ENCODE data around the gene PAIP2.

Gene PAIP2

DNA sequence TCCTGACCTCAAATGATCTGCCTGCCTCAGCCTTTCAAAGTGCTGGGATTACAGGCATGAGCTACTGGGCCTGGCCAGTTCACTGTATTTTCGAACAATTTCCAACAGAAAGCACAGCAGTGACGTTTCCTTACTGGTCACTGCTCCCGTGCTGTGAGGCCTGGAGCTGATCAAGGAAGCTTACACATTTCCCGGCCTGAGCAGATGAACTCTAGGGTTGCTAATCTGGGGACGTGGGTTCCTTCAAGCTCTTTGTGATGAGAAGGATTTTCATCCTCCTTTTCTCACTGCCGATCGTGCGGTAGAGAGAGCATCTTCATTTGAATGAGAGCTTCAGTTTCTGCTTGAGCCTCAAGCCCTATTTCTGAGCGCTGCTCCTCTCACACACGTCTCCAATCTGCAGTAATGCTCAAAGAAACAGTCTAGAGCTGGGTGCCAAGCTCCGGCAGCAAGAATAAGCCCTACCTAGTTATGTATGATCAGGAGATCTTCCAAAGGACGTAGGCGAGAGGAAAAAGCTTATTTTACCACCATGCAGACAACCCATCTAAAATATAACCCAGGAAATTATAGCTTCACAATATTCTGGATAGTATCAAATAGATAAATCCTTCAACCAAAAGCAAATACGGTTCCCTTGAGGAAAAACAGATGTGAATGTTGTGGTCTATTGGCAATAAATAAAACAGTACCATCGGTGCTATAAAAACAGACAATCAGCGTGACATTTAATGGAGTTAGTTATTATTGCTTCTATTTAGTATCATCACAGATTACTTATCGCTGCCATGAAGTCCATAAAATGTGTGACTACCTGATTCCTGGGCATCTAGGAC, 69.6 kb downstream of the PAIP2 start:
- DNase-seq (ENCODE audit: low read depth), result no peak

DNA sequence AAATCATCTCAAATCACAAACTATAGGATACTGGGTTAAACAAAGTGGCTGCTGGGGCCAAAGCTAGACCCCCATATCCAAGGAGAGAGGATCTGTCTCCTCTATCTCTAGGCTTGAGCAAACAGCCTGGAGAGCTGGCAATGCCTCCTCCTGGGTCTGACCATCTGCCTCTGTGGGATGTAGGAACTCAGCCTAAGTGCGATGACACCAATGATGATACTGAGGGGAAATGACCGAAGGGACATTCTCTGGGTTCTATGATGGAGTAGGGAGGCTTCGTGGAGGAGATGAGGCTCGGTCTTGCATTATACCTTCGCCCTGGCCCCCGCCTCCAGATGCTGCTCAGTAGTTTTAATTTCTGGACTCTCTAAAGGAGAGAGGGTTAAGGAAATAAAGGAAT, 71.5 kb downstream of the PAIP2 start:
- DNase-seq (ENCODE audit: low read depth), result no peak

DNA sequence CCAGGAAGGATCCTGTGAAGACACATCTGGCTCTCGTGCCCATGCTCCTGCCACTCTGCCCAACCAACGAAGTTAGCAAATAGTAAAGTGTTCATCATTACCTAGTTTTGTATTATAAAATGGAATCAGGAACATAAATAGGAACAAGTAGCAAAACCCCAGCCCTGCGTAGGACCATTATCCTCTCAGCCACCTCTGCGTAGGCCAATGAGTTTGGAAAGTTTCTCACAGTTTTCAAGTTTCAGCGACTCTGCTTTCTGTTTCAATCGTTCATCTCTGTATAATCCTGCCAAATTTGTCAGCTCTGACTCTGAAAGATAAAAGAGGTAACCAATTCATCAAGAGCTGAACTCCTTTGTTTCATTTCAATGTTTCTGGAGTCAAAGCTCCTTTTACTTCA, 72.3 kb downstream of the PAIP2 start:
- DNase-seq (ENCODE audit: low read depth), result no peak

DNA sequence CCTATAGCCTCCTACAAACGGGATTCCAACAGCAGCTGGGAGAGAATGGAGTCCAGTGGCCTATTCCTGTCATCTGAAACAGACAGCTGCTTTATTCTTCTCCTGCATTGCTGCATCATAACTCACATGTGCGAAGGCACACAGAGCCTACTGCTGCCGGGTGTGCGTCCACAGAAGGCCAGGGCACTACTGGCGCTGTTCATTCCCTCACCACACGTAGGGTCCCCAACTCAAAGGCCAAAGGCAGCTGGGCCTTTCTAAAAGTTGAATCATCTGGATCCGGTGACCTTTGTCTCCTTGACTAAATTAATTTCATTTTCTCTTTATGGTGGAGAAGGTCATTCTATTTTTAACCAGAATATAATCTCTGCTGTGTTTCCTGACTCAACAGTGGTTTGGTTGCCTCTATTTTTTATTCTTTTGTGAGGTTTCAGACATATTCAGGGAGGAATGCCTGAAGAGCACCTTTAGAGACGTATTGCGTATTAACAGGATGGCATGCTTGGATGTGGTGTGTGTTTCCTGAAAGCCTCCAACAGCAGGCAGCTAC, 73.0 kb downstream of the PAIP2 start:
- no peak for DNase-seq (ENCODE audit: low read depth)

DNA sequence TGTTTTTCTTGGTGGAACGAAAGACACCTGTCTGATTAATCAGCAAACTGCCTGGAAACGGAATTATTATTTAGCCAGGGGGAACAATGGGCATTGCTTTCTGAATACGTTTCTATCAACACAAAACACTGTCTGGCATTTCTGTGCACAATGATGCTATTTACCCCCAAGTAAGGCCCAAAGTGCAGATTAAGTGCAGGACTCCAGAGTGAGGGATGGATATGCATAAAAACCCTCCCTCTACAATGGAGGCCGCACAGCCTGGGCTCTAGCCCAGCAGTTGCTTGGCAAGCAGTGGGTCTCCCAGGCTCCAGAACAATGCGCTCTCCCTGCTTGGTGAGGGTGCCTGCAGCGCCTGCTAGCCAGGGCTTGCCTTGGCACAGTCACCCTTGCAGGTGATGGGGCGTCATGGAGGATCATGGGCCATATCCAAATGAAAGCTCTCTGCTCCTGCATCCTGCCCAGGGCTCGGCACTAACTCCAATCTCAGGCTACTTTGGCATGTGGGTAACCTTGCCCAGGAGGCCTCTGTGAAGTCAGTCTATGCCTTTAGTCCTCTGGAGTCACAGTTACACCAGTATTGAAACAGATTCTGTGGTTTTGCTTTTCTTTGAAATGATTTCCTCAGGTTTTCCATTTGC, 73.7 kb downstream of the PAIP2 start:
- no peak for DNase-seq (ENCODE audit: low read depth)

DNA sequence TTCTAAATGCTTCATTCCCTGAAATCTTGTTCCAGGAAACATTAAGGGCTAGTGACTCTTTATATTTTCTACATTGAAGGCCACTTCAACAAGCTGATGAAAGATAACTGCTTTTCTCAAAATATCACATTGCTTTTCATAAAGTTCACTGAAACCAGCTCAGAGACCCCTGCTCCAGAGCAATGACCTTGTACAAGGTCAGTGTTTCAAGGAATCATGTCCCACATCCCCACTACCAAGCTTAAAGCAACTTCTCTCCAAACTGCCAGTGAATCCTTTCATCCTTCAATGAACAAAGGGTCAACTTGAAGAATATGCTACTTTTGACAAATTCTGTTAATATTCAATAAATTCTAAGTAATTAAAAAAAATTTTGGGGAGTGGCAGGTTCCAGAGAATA, 74.2 kb downstream of the PAIP2 start:
- no peak for DNase-seq (ENCODE audit: low read depth)

DNA sequence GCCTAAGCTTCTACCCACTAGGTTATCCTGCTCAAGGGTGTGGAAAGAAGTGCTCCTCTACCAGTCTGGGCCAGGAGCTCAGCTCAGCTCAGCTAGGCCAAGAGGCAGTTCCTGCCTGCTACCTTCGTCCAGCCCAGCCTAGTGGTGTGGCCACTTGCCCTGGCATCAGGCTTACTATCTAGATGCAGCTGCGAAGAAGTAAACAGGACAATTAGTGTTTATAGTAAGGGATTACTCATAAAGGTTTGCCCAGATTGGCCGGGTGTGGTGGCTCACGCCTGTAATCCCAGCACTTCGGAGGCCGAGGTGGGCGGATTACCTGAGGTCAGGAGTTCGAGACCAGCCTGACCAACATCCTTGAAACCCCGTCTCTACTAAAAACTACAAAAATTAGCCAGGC, 75.0 kb downstream of the PAIP2 start:
- DNase-seq (ENCODE audit: low read depth), result no peak

DNA sequence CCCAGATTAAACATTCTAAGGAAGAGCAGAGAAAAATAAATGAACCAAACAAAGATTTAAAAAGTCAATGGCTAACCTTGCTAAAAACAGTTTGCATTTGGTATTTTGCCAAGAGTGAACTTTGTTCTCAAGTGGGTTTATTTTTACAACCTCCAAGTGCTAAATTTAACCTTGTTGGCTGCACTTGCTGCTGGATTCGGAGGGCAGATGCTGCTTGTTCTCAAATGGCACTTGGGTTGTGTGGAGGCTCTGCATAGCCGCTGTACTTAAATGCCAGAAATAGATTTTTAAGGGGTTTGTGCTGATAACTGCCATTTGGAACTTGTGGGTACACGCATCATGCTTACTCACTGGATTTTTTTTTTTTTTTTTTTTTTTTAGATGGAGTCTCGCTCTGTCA, 75.6 kb downstream of the PAIP2 start:
- no peak for DNase-seq (ENCODE audit: low read depth)

DNA sequence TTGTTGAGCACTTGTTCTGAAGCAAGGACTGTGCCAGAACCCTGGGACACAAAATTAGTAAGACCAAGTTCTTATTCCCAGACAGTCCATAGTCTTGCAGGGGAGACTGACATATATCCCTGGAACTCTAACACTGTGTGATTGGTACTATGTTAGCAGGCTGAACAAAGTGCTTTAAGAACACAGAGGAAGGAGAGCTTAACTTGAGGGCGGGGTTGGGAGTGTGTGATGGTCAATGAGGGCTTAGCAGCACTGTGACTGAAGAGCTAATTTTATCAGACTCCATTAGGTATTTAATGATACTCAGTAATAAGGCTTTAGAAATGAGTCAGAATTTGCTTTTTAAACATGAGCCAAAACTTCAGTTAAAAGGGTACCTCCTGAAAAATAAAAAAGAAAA, 77.1 kb downstream of the PAIP2 start:
- no peak for DNase-seq (ENCODE audit: low read depth)

All from HS-5 (cell line).